ENCODE measurements around the gene ALDOA.
A peak's percentile ranks its signal among the peaks of the same experiment; 100 is the strongest.

Gene ALDOA

DNA sequence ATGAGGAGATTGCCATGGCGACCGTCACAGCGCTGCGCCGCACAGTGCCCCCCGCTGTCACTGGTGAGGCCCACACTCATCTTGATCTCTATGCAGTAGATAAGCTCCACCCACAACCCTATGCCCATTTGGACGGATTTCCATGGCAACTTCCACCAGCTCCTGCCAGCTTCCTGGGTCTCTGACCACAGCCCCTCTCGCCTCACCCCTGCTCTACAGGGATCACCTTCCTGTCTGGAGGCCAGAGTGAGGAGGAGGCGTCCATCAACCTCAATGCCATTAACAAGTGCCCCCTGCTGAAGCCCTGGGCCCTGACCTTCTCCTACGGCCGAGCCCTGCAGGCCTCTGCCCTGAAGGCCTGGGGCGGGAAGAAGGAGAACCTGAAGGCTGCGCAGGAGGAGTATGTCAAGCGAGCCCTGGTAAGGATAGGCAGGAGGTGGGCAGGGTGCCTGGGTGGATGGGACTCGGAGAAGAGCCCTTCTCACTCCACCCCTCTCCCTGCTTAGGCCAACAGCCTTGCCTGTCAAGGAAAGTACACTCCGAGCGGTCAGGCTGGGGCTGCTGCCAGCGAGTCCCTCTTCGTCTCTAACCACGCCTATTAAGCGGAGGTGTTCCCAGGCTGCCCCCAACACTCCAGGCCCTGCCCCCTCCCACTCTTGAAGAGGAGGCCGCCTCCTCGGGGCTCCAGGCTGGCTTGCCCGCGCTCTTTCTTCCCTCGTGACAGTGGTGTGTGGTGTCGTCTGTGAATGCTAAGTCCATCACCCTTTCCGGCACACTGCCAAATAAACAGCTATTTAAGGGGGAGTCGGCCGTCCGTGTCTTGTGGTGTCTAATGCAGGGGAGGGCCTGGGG is 4.3 kb downstream of the ALDOA start:
- Mint-ChIP-seq H3K9me3 (no peaks in the 10 kb centered on the region), H3K4me3 (peak overlapping the region; percentile 29), H3K4me1 (ENCODE audit: low read depth) (peaks cover 31% of the 10 kb centered on the region), H3K36me3 (ENCODE audit: low read depth) (peaks cover 46% of the 10 kb centered on the region), H3K27ac (peak overlapping the region; percentile 59), H3K27me3 (ENCODE audit: low read depth) (no peaks in the 10 kb centered on the region)

DNA sequence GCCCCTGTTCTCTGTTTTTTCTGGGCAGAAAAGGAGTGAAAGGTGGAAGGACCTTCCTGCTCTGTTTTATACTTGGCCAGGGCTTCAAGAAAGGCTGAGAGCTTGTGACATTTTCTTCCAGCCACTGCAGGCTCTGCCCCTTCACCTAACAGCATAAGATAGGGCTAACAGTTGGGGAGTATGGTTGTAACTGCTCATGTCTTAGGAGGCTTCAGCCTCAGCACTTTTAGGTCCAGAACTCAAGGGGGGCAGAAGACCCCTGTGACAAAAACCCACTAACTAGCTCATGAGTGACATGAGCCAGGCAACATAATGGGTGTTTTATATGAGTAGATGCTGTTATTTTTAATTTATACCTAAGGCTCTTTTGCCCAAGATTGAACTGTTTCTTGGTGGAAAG is 4.9 kb downstream of the ALDOA start:
- Mint-ChIP-seq H3K9me3 (no peaks in the 10 kb centered on the region), H3K4me1 (ENCODE audit: low read depth) (peaks cover 33% of the 10 kb centered on the region), H3K27ac (peak overlapping the region; percentile 20), H3K4me3 (no peak overlapping the region), H3K36me3 (ENCODE audit: low read depth) (peaks cover 46% of the 10 kb centered on the region), H3K27me3 (ENCODE audit: low read depth) (no peaks in the 10 kb centered on the region)

DNA sequence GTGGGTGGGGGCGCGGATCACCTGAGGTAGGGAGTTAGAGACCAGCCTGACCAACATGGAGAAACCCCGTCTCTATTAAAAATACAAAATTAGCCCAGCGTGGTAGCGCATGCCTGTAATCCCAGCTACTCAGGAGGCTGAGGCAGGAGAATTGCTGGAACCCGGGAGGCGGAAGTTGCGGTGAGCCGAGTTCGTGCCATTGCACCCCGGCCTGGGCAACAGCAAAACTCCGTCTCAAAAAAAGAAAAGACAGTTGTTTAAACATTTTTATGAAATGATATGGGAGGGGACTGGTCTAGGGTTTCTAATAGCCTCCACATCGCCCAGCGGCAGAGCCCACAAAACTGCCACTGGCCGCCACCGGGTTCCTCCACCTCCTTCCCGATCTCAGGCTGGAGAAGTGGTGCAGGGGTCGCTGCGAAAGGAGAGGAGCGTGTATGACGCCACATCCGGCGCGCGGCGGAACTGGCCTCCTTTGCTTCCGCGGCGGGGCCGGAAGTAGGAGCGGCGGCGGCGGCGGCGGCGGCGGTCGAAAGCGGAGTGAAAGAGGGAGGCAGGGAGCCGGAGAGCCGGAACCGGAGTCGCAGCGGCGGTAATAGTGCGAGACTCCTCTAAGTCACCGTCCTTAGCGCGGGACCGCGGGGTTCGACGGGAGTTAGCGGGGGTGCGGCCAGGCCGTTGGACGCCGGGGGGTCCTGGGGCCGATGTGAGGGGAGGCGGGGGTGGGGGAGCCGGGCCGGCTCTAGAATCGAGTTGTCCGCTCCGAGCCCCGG is 10.1 kb downstream of the ALDOA start, which contains the start of gene PPP4C:
TSS of gene PPP4C (plus strand) at position 492 of the 773 bp plus-strand sequence. CDS start 384 bp downstream, outside the sequence.
- H3K27ac Mint-ChIP-seq, result peak within 1 kb of the TSS; percentile 98

DNA sequence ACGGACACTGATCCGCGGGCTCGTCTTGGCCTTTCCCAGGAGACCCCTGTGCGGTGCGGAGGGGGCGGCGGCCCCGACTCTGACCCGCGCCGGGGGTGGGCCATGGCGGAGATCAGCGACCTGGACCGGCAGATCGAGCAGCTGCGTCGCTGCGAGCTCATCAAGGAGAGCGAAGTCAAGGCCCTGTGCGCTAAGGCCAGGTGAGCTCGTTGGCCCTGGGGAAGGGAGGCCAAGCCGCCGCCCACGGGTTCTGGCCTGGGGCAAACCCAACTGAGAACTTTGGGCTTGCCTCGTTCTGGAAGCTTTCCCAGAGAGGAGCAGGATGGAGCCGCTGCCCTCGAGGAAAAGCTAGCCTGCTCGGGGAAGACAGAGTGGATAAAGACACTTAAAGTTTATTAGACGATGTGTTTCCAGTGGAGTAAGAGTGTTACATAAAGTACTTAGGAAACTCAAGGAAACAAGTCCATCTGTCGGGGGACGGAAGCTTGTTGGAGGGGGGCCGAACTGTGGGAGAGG is 10.8 kb downstream of the ALDOA start:
- Mint-ChIP-seq H3K4me3 (peak overlapping the region; percentile 96), H3K4me1 (ENCODE audit: low read depth) (peaks cover 32% of the 10 kb centered on the region), H3K36me3 (ENCODE audit: low read depth) (peaks cover 39% of the 10 kb centered on the region), H3K9me3 (no peaks in the 10 kb centered on the region), H3K27ac (peak overlapping the region; percentile 84), H3K27me3 (ENCODE audit: low read depth) (no peaks in the 10 kb centered on the region)

More for the DNA sequence above, 10.1 kb downstream of the ALDOA start, which contains the start of gene PPP4C:
- Mint-ChIP-seq H3K27me3 (ENCODE audit: low read depth) (no peaks in the 10 kb centered on the region), H3K9me3 (no peaks in the 10 kb centered on the region), H3K4me3 (peak within 1 kb of the TSS; percentile 96), H3K4me1 (ENCODE audit: low read depth) (peaks cover 32% of the 10 kb centered on the region), H3K36me3 (ENCODE audit: low read depth) (peaks cover 40% of the 10 kb centered on the region)

DNA sequence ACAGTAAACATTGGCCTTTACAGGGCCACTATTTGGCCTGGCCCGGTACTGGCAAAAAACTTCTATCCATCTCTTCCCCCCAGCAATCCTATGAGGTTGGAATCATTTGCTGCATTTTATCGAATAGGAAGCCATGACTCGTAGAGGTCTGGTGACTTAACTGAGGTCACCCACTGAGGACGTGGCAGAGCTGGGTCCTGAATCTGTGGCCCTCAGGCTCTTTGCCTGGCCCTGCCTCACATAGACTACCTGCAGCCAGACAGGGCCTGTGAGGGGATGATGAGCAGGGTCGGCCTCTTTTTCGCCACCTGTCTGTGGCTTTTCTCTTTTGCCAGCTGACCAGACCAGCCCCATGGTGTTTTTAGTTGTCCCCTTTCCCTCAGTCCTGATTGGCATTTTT is 12.1 kb downstream of the ALDOA start:
- Mint-ChIP-seq H3K27ac (peak overlapping the region; percentile 52), H3K4me3 (peak overlapping the region; percentile 49), H3K36me3 (ENCODE audit: low read depth) (peaks cover 41% of the 10 kb centered on the region), H3K4me1 (ENCODE audit: low read depth) (peaks cover 34% of the 10 kb centered on the region), H3K27me3 (ENCODE audit: low read depth) (no peaks in the 10 kb centered on the region), H3K9me3 (no peaks in the 10 kb centered on the region)

DNA sequence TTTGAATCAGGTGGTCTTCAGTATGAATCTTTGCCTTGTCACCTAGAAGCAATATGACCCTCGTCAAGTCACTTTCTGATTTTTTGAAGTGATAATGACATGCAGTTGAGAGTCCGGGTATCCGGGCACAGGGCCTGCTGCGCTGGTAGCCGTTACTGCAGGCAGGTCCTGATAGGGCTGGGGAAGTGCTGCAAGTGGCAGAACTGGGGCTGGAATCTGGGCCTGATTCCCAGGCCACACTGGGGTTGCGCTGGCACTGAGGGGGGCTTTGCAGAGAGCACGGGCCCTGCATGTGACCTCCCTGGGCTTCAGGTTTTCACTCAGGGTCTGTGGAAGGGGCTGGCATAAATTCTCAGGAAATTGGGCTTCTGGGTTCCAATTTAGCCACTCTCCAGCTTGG is 13.2 kb downstream of the ALDOA start:
- no peak overlapping the region for H3K4me3 Mint-ChIP-seq
- peaks cover 49% of the 10 kb centered on the region for H3K36me3 Mint-ChIP-seq (ENCODE audit: low read depth)
- peaks cover 34% of the 10 kb centered on the region for H3K4me1 Mint-ChIP-seq (ENCODE audit: low read depth)
- H3K27ac Mint-ChIP-seq, result no peak overlapping the region
- H3K9me3 Mint-ChIP-seq, result no peaks in the 10 kb centered on the region
- no peaks in the 10 kb centered on the region for H3K27me3 Mint-ChIP-seq (ENCODE audit: low read depth)

DNA sequence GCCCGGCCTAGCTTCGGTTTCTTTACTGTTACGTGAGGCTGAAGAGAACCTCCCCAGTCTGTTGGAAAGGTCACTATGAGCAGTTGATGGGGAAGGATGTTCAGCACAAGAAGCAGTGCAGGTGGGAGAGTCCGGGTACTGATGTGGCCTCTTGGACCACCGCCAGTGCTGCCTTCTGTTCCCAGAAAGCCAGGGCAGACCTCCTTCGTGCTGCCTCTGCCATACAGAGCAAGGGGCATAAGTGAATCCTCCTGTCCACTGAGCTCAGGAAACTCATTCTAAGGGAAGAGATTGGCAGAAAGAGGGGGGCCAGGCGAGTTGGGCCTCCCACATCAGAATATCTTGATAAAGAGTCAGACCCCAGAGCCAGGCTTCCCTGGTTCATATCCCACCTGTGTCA is 13.9 kb downstream of the ALDOA start:
- Mint-ChIP-seq H3K27me3 (ENCODE audit: low read depth) (no peaks in the 10 kb centered on the region), H3K4me1 (ENCODE audit: low read depth) (peaks cover 35% of the 10 kb centered on the region), H3K27ac (no peak overlapping the region), H3K36me3 (ENCODE audit: low read depth) (peaks cover 47% of the 10 kb centered on the region), H3K9me3 (no peaks in the 10 kb centered on the region), H3K4me3 (no peak overlapping the region)

DNA sequence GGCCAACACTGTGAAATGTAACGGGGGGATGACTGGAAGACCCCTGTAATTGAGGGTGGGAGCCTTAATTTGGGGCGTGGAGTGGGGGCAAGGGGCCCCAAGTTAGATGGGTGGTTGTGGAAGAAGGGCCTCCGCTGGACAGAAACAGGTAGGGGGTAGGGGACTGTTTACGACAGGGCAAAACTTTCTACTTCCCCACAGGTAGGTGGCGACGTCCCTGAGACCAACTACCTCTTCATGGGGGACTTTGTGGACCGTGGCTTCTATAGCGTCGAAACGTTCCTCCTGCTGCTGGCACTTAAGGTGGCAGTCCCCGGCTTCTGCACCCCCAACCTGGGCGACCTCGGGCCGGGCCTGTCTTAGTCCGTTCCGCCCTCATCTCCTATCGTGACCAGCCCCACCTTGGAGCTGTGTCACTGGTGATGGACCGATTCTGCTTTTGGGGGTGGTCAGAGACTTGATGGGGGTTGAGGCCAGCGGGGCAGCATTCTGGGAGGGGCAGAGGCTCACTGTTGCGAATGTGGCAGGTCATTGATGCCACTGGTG is 17.1 kb downstream of the ALDOA start:
- H3K4me1 Mint-ChIP-seq (ENCODE audit: low read depth), result peaks cover 18% of the 10 kb centered on the region
- no peaks in the 10 kb centered on the region for H3K9me3 Mint-ChIP-seq
- H3K27me3 Mint-ChIP-seq (ENCODE audit: low read depth), result no peaks in the 10 kb centered on the region
- peaks cover 47% of the 10 kb centered on the region for H3K36me3 Mint-ChIP-seq (ENCODE audit: low read depth)
- no peak overlapping the region for H3K27ac Mint-ChIP-seq
- H3K4me3 Mint-ChIP-seq, result no peak overlapping the region

DNA sequence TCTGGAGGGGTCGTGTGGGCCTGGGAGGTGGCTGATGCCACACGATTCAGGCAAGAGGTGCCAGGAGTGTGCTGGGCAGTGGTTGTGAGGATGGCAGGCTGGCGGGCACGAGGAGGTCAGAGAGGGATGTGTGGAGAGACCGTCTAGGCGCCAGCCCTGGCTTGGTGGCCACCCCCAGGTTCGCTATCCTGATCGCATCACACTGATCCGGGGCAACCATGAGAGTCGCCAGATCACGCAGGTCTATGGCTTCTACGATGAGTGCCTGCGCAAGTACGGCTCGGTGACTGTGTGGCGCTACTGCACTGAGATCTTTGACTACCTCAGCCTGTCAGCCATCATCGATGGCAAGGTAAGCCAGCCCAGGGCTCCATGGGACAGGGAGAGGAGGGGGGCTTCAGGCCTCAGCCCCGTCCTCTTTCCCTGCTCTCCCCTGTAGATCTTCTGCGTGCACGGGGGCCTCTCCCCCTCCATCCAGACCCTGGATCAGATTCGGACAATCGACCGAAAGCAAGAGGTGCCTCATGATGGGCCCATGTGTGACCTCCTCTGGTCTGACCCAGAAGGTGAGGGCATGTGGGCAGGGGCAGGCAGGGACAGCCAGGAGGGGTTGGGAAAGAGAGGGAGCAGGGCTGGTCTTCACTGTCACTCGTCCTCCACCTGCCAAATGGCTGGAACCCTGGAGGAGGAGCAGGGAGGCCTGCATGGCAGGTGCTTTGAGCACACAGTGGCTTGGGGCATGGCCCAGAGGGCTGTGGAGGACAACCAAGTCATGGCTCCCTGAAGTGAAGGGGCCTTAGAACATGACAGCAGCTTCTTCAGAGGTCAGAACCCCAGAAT is 17.9 kb downstream of the ALDOA start:
- Mint-ChIP-seq H3K27ac (no peak overlapping the region), H3K4me3 (no peak overlapping the region)

DNA sequence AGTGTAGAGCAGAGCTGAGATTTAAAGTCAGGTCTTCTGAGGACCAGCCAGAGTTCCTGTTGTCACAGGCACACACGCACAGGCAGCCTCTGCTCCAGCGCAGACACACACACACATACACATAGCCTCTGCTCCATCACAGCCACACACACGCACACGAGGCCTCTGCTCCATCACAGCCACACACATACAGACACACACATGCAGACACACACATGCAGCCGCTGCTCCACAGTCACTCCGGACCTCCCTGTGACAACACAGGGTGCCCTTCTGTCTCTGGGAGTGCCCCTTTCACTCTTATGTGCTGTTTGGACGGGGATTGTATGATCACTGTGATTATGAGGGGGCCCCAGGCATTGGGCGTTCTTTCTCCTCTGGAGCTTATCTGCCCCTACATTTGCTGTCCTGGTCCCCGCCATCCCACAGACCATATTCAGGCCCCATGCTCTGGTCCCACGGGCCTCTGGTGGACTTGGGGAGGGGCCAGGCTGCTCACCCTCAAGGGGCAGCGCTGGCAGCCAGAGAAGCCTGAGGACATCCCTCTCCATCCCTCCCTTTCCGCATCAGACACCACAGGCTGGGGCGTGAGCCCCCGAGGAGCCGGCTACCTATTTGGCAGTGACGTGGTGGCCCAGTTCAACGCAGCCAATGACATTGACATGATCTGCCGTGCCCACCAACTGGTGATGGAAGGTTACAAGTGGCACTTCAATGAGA is 18.7 kb downstream of the ALDOA start:
- H3K4me3 Mint-ChIP-seq, result no peak overlapping the region
- H3K27me3 Mint-ChIP-seq (ENCODE audit: low read depth), result no peaks in the 10 kb centered on the region
- H3K9me3 Mint-ChIP-seq, result no peaks in the 10 kb centered on the region
- H3K4me1 Mint-ChIP-seq (ENCODE audit: low read depth), result peaks cover 17% of the 10 kb centered on the region
- peaks cover 40% of the 10 kb centered on the region for H3K36me3 Mint-ChIP-seq (ENCODE audit: low read depth)
- H3K27ac Mint-ChIP-seq, result no peak overlapping the region

More for the DNA sequence above, 17.9 kb downstream of the ALDOA start:
- H3K9me3 Mint-ChIP-seq, result no peaks in the 10 kb centered on the region
- H3K36me3 Mint-ChIP-seq (ENCODE audit: low read depth), result peaks cover 43% of the 10 kb centered on the region
- peaks cover 14% of the 10 kb centered on the region for H3K4me1 Mint-ChIP-seq (ENCODE audit: low read depth)
- no peaks in the 10 kb centered on the region for H3K27me3 Mint-ChIP-seq (ENCODE audit: low read depth)

DNA sequence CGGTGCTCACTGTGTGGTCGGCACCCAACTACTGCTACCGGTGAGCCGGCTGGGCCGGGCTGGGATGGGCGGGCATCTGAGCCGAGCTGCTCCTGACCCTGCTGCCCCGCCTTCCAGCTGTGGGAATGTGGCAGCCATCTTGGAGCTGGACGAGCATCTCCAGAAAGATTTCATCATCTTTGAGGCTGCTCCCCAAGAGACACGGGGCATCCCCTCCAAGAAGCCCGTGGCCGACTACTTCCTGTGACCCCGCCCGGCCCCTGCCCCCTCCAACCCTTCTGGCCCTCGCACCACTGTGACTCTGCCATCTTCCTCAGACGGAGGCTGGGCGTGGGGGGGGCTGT is 19.2 kb downstream of the ALDOA start:
- Mint-ChIP-seq H3K9me3 (no peaks in the 10 kb centered on the region), H3K4me3 (no peak overlapping the region), H3K27ac (no peak overlapping the region), H3K27me3 (ENCODE audit: low read depth) (no peaks in the 10 kb centered on the region), H3K4me1 (ENCODE audit: low read depth) (peaks cover 15% of the 10 kb centered on the region), H3K36me3 (ENCODE audit: low read depth) (peaks cover 34% of the 10 kb centered on the region)

DNA sequence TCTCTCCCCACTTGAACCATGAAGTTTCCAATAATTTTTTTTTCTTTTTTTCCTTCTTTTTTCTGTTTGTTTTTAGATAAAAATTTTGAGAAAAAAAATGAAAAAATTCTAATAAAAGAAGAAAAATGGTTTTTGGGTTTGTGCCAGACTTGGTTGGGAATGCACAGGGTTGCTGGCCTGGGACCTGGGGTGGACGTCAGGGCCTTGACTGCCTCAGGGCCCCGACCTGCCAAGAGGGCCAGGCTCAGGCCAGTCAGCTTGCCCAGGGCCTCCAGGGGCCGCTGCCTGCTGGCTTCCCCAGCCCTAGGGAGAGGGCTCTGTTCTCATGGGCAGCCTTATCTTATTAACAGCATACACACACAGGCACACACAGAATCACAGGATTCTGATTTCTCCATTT is 19.7 kb downstream of the ALDOA start:
- Mint-ChIP-seq H3K4me3 (no peak overlapping the region), H3K27ac (no peak overlapping the region), H3K4me1 (ENCODE audit: low read depth) (peaks cover 20% of the 10 kb centered on the region)

DNA sequence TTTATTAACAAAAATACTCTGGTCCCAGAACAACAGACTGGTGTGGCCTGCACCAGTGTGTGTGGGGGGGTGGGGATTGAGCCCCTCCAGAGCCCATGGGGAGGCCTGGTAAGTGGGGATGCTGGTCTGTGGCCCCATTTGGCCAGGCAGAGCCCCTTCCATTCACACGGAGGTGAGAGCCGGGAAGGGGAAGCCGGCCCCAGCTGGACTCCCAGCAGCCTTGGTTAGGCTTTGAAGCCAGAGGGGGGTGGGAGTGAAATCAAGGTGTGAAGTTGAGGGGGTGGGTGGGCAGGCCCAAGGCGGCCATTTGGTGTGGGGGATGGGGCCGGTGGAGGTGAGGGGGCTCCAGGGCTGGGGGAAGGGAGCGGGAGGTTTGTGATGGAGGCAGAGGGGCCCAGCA is 20.3 kb downstream of the ALDOA start:
- Mint-ChIP-seq H3K4me3 (no peak overlapping the region), H3K4me1 (ENCODE audit: low read depth) (peaks cover 23% of the 10 kb centered on the region), H3K36me3 (ENCODE audit: low read depth) (peaks cover 31% of the 10 kb centered on the region), H3K27ac (no peak overlapping the region), H3K27me3 (ENCODE audit: low read depth) (no peaks in the 10 kb centered on the region), H3K9me3 (no peaks in the 10 kb centered on the region)

More for the DNA sequence above, 19.7 kb downstream of the ALDOA start:
- Mint-ChIP-seq H3K9me3 (no peaks in the 10 kb centered on the region), H3K36me3 (ENCODE audit: low read depth) (peaks cover 33% of the 10 kb centered on the region), H3K27me3 (ENCODE audit: low read depth) (no peaks in the 10 kb centered on the region)

Measured in T-helper 1 cell treated with Interleukin-12 subunit alpha and Interleukin-12 subunit beta and Interleukin-4 antibody, amounts not matched to agents 30 μg/mL and 1 μg/mL, for 36 hours (primary cell).